Stimulated activated CD4-positive, alpha-beta T cell treated with anti-CD3 and anti-CD28 coated beads, Interleukin-1b, Interleukin-23, amount 100 ng/mL, for 1 hour (primary cell): Measurements from ENCODE around the gene AKAP1.
"Not testable (repeated sequence)": the region's sequence is repeated elsewhere in the genome, so short reads cannot be mapped to it uniquely, and the experiment has no call there.

Experiments used
- DNase-seq, 2 donors: peaks; one replicate each; pipeline ENCODE4 v3.0.0-alpha.2; 2020; ENCODE audit warnings: low read depth in 2 of 2

AKAP1 gene

GRCh38 chr17:57077000-57077399 lies 8.0 kb upstream of the AKAP1 start:
- DNase-seq = no peak

- no peak for DNase-seq
These were observed 6.8 kb upstream of the AKAP1 start for GRCh38 chr17:57078274-57078673.

- DNase-seq = no peak
These were observed 4.3 kb upstream of the AKAP1 start for GRCh38 chr17:57080718-57081117.

- DNase-seq = no peak
These were observed 2.6 kb upstream of the AKAP1 start for GRCh38 chr17:57082441-57082840.

GRCh38 chr17:57084361-57084801 lies 665 bp upstream of the AKAP1 start:
- no peak for DNase-seq

GRCh38 chr17:57085448-57086068 lies 512 bp downstream of the AKAP1 start:
- DNase-seq = peak in 1 of 2 donors; percentile 24

GRCh38 chr17:57086069-57086930 lies 1.3 kb downstream of the AKAP1 start:
- no peak for DNase-seq

GRCh38 chr17:57088298-57088697 lies 3.3 kb downstream of the AKAP1 start:
- DNase-seq = no peak

- no peak for DNase-seq
These were observed 4.3 kb downstream of the AKAP1 start for GRCh38 chr17:57089391-57089790.

GRCh38 chr17:57090560-57091185 lies 5.6 kb downstream of the AKAP1 start:
- DNase-seq = no peak

- DNase-seq = no peak
These were observed 6.2 kb downstream of the AKAP1 start for GRCh38 chr17:57091186-57091618.

- no peak for DNase-seq
These were observed 7.1 kb downstream of the AKAP1 start for GRCh38 chr17:57092171-57092570.

- DNase-seq = no peak
These were observed 7.7 kb downstream of the AKAP1 start for GRCh38 chr17:57092779-57093178.

GRCh38 chr17:57096472-57097202 lies 11.6 kb downstream of the AKAP1 start:
- no peak for DNase-seq

GRCh38 chr17:57097832-57098421 lies 12.9 kb downstream of the AKAP1 start:
- no peak for DNase-seq

- DNase-seq = no peak
These were observed 14.1 kb downstream of the AKAP1 start for GRCh38 chr17:57099165-57099564.

GRCh38 chr17:57102122-57102521 lies 17.1 kb downstream of the AKAP1 start:
- DNase-seq = no peak

- DNase-seq = not testable (repeated sequence)
These were observed 17.6 kb downstream of the AKAP1 start for GRCh38 chr17:57102660-57103059.

- DNase-seq = no peak
These were observed 19.6 kb downstream of the AKAP1 start for GRCh38 chr17:57104461-57105175.

GRCh38 chr17:57105591-57105990 lies 20.5 kb downstream of the AKAP1 start:
- no peak for DNase-seq
